GM21717 (cell line): ENCODE data around the gene CD79B.

ENCODE experiments used
- ATAC-seq: cut with Tn5 transposase; IDR thresholded peaks from one replicate; pipeline ENCODE4 v1.9.1; 2021; ENCODE audit warnings: mild to moderate bottlenecking, moderate library complexity; ENCODE audit not compliant: unreplicated experiment

The CD79B gene

DNA sequence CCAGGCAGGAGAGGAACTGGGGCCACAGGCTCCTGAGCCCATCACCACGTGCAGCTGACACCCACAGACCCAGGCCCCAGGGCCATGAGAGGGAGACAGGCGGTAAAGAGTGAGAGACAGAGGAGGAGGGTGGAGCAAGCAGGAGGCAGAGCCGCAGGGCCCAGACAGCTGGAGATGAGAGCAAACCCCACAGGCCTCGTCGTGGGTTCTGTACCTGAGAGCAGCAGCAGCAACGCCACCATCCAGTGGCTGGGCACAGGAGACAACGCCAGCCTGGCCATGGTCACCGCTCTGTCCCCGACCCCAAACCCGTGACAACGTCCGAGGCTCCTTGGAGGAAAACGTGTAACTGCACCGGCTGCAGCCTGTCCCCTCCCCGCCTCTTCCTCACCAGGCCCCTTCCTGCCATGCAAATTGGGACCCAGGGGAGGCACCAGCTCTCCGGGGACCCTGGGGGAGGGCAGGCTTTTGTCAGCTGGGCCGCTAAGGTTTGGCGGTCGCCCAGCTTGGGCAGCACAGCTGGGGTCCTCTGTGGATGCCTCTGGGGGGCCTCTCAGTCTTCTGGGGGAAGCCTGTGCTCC is at the start of gene CD79B:
CD79B (minus strand) TSS at position 351 of the 581 bp plus-strand sequence; CDS start at position 281, 70 bp downstream.
- peak; percentile 62 for ATAC-seq

DNA sequence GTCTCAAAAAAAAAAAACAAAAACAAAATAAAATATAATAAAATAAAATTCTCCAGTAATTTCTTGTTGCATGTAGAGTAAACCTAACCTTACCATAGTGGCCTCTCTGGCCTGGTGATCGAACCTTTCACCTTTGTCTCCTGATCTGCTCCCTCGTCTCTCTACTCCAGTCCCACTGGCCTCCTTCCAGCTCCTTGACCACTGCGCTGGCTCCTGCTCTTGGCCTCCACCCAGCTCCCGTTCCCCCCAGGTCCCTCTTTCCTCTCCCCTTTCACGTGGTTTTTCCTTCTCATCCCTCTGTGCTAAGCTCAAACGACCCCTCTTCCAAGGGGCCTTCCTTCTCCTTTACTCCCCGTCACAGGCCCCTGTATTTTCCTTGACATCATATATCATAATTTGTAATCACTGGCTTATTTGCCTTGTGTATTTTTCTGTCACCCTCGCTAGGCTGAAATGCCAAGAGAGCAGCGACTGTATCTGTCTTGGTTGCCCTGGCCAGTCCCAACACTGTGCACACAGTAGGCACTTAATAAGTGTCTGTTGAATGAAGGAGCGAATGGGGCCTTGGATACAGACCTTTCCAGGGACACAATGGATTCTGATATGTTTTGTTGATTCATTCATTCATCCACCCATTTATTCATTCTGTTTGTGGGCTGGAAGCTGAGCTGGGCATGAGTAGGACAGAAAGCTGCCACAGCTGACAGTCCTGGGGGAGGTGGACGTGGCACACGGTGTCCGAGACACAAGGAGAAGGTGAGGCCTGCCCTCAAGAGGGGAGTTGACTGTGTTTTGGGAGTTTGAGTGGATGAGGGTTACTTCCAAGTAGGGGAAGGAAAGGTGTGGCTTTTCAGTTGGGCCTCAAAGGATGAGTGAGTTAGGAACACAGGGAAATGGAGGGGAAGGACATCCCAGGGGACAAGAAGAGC is 46.4 kb upstream of the CD79B start:
- no peak for ATAC-seq

GRCh38 chr17:63976702-63977101 is 44.6 kb upstream of the CD79B start:
- ATAC-seq, result no peak

DNA sequence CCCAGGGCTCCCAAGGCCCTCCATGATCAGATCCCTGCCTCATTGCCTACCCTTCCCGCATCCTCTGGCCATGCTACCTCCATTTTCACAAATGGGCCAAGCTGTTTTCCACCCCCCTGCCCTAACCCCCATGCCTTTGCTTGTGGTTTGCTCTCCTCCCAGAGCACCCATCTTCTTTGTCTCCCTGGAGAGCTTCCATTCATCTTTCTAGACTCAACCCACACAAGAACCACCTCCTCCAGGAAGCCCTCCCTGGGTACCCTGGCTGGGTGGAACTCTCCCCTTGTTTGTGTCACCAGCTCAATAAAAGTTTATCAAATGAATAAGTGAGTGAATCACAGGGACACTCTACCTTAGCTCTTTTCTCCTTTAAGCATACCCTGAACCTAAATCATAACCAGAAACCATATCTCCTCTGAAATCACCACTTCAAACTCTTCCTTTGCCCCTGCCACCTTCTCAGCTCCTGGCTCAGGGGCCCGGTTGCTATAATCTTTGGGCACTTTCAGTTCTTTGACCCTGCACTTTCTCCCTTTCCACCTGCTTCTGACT is 43.5 kb upstream of the CD79B start:
- no peak for ATAC-seq

DNA sequence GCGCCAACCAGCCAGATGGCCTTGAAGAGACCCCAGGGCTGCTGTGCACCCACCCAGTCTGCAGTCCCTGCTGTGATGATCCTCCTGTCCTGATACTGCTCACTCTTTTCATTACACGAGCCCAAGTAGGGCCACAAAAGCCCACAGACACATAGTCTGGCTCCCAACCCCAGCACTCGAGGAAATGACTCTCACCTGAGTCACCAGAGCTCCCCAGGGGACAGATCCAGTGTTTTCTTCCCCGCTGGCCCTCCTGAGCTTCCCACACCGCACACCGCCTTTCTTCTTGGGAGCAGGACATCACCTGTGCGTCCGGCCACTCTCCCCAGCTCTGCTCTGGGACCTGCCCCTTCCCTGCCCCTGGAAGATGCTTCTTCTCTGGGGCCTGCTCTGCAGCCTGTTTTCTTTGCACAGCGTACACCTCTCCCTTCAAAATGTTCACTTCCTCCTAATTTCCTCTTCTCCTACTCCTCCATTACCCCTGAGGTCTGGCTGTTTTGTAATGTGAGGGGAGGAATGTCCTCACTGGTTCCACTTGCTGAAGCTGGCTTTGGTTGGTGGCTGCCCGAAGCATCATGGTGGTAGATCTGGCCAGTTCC is 42.6 kb upstream of the CD79B start:
- no peak for ATAC-seq

- no peak for ATAC-seq
These were observed 41.9 kb upstream of the CD79B start for GRCh38 chr17:63973930-63974593.

GRCh38 chr17:63973247-63973646 is 41.1 kb upstream of the CD79B start:
- no peak for ATAC-seq

DNA sequence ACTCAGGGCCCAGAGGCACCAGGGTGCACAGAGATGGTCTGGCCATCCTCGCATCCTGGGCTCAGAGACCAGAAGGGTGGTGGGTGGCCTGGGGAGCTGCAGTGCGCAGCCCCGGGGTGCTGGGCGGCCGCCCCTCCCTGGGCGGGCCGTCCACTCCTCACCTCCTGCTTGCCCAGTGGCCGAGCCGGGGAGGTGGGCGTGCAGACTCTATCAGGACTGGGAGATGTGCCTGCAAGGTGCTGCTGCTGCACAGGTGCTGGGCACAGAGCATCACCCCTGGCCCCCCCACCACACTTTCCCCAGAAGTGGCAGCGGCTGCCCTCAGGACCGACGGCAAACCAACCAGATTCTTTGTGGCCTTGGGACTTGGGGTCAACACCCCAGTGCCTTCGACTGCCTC is 40.7 kb upstream of the CD79B start, which contains the start of gene SCN4A:
SCN4A (minus strand) TSS at position 123 of the 400 bp plus-strand sequence; CDS start at position 46, 77 bp downstream.
- ATAC-seq, result no peak

DNA sequence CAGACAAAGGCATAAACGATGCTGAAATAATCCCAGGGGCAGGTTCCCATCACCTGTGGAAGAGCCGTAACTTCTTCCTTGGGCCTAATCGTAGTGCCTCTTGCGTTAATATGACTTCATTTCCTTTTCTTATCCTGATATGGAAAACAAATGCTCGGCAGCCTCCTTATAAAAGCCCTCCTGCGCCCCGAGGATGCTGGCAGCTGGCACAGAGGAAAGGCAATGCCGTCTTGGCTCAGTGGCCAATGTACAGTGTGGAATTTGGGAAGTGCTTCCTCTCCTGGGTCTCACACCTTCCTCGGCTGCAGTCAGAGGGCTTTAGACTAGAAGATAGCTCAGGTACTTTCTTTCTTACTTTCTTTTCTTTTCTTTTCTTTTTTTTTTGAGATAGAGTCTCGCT is 37.1 kb upstream of the CD79B start:
- no peak for ATAC-seq

GRCh38 chr17:63967953-63968352 is 35.8 kb upstream of the CD79B start:
- ATAC-seq, result no peak

- no peak for ATAC-seq
These were observed 34.6 kb upstream of the CD79B start for GRCh38 chr17:63966646-63967264.

GRCh38 chr17:63963123-63963522 is 31.0 kb upstream of the CD79B start:
- ATAC-seq, result no peak

DNA sequence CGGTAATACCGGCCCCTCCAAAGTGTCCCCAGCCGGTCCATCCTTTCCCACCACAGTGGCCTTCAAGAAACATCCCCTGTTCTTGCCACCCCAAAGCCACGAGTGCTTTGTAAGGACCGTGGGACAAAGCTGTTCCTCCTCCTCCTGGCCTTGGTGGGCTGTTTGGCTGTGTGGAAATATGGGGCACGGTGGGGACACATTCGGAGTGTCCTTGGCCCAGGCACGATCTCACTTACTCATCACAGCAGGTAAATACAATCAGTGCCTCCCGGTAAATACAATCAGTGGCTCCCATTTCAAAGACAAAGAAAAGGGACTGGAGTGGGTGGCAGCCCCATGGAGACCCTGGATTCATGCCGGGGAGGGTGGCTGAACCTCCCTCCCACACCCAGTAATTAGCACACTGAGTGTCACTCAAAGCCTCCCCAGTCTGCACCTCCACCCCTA is 30.2 kb upstream of the CD79B start:
- ATAC-seq, result no peak

GRCh38 chr17:63961355-63962212 is 29.5 kb upstream of the CD79B start:
- no peak for ATAC-seq

DNA sequence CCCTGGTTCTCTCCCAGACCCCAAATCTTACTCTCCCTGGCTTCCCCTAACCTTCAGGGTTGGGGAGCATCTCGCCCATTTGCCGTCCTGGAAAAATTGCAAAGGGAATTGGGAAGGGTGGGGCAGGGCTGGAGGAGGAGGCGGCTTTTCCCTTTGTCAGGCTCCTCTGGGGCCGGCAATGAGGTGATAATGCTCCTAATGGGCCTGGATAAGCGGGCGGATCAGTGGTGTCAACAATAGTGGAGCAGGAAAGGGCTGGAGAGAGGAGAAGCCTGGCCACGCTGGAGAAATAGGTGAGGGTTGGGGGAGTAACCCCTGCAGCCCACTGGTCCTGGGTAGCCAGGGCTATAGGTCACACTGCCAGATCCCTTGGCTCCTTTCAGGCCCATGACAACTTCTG is 28.3 kb upstream of the CD79B start:
- ATAC-seq, result no peak

- no peak for ATAC-seq
These were observed 27.9 kb upstream of the CD79B start for GRCh38 chr17:63960006-63960405.

DNA sequence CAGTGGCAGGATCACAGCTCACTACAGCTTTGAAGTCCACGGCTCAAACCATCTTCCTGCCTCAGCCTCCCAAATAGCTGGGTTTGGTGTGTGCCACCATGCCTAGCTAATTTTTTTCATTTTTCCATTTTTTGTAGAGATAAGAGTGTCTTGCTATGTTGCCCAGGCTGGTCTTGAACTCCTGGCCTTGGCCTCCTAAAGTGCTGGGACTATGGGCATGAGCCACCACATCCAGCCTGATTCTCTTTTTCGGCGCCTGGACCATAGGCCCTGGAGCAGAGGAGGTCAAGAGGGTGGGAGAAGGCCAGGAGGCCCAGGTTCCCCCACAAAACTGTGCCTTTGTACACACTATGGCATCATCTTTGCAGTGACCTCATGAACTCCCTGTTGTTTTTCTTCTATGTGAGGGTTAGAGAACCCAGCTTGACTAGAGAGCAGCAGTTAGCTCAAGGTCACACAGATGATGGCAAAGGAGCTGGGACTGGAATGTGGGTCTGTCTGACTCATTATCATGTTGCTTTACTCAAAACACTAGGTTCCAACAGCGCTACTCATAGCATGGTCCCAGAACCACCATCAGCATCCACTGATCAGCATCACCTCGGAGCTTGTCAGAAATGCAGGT is 24.3 kb upstream of the CD79B start:
- no peak for ATAC-seq

GRCh38 chr17:63955791-63956190 is 23.7 kb upstream of the CD79B start:
- no peak for ATAC-seq

GRCh38 chr17:63955232-63955631 is 23.1 kb upstream of the CD79B start:
- no peak for ATAC-seq
